ENCODE data around the gene ARHGEF3.
A peak's percentile ranks its signal among the peaks of the same experiment; 100 is the strongest.
"Not testable (repeated sequence)": the region's sequence is repeated elsewhere in the genome, so short reads cannot be mapped to it uniquely, and the experiment has no call there.

The ARHGEF3 gene

DNA sequence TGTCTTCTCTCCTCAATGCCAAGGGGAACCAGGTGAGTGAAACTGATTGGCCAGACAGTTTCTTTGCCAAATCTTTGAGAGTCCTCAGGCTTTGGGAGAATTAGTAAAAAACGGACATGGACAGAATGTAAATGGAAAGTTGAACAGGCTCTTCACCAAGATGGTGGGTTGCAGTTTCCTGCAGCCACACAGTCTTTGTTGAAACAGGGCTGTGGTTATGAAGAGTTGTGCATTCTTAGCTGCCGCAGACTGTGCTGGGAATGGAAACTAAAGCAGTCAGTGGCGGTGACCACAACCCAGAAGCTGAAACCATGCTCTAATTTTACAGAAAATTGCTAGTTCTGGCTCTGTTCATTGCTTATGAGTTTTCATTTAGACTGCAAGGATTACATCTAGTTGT, 76.6 kb downstream of the ARHGEF3 start:
- Histone ChIP-seq H3K4me2 (ENCODE audit: low read depth, low read length) (peak overlapping the region; percentile 81), H3K36me3 (replicated peaks; ENCODE audit: insufficient read depth, low read length) (no peaks in the 10 kb centered on the region), H3K9ac (ENCODE audit: low read length) (no peak overlapping the region), H3K27ac (ENCODE audit: low read length) (peak overlapping the region; percentile 62), H2AFZ (ENCODE audit: low read length) (peak overlapping the region; percentile 56), H3K9me2 (replicated peaks; ENCODE audit: insufficient read depth, low read length) (no peaks in the 10 kb centered on the region), H4K20me1 (ENCODE audit: insufficient read depth, low read length) (no peaks in the 10 kb centered on the region), H3K4me1 (ENCODE audit: low read length) (peaks cover 17% of the 10 kb centered on the region), H3K79me2 (ENCODE audit: low read length) (no peaks in the 10 kb centered on the region), H3K27me3 (replicated peaks; ENCODE audit: insufficient read depth, low read length) (no peaks in the 10 kb centered on the region), H3F3A (ENCODE audit: insufficient read depth, low read length) (peaks cover 12% of the 10 kb centered on the region), H3K9me3 (replicated peaks; ENCODE audit: insufficient read depth, low read length) (no peaks in the 10 kb centered on the region), H3K4me3 (ENCODE audit: low read length) (peak overlapping the region; percentile 33; the same call in 1 of the 2 replicates)
- peak; percentile 92 for DNase-seq
- TF ChIP-seq EZH2 (optimal IDR thresholded peaks at IDR 0.05; ENCODE audit: low read depth, low read length) (no peak), EZH2phosphoT487 (IDR thresholded peaks at IDR 0.05; ENCODE audit: low read length) (no peak)
- TF ChIP-seq, protein P1, sequence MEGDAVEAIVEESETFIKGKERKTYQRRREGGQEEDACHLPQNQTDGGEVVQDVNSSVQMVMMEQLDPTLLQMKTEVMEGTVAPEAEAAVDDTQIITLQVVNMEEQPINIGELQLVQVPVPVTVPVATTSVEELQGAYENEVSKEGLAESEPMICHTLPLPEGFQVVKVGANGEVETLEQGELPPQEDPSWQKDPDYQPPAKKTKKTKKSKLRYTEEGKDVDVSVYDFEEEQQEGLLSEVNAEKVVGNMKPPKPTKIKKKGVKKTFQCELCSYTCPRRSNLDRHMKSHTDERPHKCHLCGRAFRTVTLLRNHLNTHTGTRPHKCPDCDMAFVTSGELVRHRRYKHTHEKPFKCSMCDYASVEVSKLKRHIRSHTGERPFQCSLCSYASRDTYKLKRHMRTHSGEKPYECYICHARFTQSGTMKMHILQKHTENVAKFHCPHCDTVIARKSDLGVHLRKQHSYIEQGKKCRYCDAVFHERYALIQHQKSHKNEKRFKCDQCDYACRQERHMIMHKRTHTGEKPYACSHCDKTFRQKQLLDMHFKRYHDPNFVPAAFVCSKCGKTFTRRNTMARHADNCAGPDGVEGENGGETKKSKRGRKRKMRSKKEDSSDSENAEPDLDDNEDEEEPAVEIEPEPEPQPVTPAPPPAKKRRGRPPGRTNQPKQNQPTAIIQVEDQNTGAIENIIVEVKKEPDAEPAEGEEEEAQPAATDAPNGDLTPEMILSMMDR (IDR thresholded peaks at IDR 0.05; ENCODE audit: low read length): no peak

DNA sequence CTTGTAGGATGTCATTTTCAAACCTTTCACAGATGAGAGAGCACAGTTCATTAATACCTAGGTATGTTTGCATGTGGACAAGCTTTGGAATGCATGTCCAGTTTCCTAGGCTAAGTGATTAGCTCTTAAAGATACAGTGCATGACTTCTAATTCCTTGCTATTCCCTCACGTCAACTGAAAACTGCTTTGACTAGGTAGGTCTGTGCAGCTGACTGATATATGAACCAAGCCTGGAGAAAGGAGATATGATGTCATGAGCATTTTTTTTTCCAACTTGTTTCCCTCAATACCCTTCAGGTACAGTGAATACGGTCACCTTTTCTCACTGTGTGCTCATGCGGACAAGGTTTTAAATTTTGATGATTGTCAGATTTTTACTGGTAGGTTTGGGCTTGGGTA, 77.1 kb downstream of the ARHGEF3 start:
- Histone ChIP-seq H3K9ac (ENCODE audit: low read length) (no peak overlapping the region), H3K4me1 (ENCODE audit: low read length) (peaks cover 17% of the 10 kb centered on the region), H3K79me2 (ENCODE audit: low read length) (no peaks in the 10 kb centered on the region), H3F3A (ENCODE audit: insufficient read depth, low read length) (peaks cover 12% of the 10 kb centered on the region), H3K9me2 (replicated peaks; ENCODE audit: insufficient read depth, low read length) (no peaks in the 10 kb centered on the region), H4K20me1 (ENCODE audit: insufficient read depth, low read length) (no peaks in the 10 kb centered on the region), H3K36me3 (replicated peaks; ENCODE audit: insufficient read depth, low read length) (no peaks in the 10 kb centered on the region), H3K27ac (ENCODE audit: low read length) (peak overlapping the region; percentile 62), H3K4me2 (ENCODE audit: low read depth, low read length) (peak overlapping the region; percentile 81), H2AFZ (ENCODE audit: low read length) (peak overlapping the region; percentile 56; the same call in 1 of the 2 replicates), H3K4me3 (ENCODE audit: low read length) (peak overlapping the region; percentile 33; the same call in 1 of the 2 replicates), H3K9me3 (replicated peaks; ENCODE audit: insufficient read depth, low read length) (no peaks in the 10 kb centered on the region), H3K27me3 (replicated peaks; ENCODE audit: insufficient read depth, low read length) (no peaks in the 10 kb centered on the region)
- peak; percentile 9 for DNase-seq
- TF ChIP-seq, protein P1 (IDR thresholded peaks at IDR 0.05; ENCODE audit: low read length): no peak
- TF ChIP-seq EZH2 (optimal IDR thresholded peaks at IDR 0.05; ENCODE audit: low read depth, low read length): no peak
- TF ChIP-seq EZH2phosphoT487 (IDR thresholded peaks at IDR 0.05; ENCODE audit: low read length): no peak

DNA sequence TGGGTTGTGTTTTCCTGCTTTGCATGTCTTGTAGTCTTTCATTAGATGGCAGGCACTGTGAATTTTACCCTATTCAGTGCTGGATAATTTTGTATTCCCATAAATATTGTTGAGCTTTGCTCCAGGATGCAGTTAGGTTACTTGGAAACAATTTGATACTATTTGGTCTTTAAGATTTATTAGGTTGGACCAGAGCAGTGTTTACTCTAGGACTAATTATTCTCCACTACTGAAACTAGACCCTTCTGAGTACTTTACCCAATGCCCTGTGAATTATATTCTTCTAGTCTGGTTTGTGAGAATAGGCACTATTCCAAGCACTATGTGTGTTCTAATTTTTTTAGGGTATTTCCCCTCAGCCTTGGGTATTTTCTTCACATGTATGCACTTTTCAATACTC, 80.9 kb downstream of the ARHGEF3 start:
- TF ChIP-seq EZH2phosphoT487 (IDR thresholded peaks at IDR 0.05; ENCODE audit: low read length): no peak
- TF ChIP-seq, protein P1 (IDR thresholded peaks at IDR 0.05; ENCODE audit: low read length): no peak
- no peak for TF ChIP-seq EZH2 (optimal IDR thresholded peaks at IDR 0.05; ENCODE audit: low read depth, low read length)
- Histone ChIP-seq H3K9me2 (replicated peaks; ENCODE audit: insufficient read depth, low read length) (no peaks in the 10 kb centered on the region), H3K36me3 (replicated peaks; ENCODE audit: insufficient read depth, low read length) (no peaks in the 10 kb centered on the region), H3K27ac (ENCODE audit: low read length) (no peak overlapping the region), H3F3A (ENCODE audit: insufficient read depth, low read length) (peaks cover 12% of the 10 kb centered on the region), H3K4me2 (ENCODE audit: low read depth, low read length) (no peak overlapping the region), H4K20me1 (ENCODE audit: insufficient read depth, low read length) (no peaks in the 10 kb centered on the region), H2AFZ (ENCODE audit: low read length) (no peak overlapping the region), H3K4me3 (ENCODE audit: low read length) (no peak overlapping the region), H3K79me2 (ENCODE audit: low read length) (no peaks in the 10 kb centered on the region), H3K9me3 (replicated peaks; ENCODE audit: insufficient read depth, low read length) (no peaks in the 10 kb centered on the region), H3K27me3 (replicated peaks; ENCODE audit: insufficient read depth, low read length) (no peaks in the 10 kb centered on the region), H3K9ac (ENCODE audit: low read length) (no peak overlapping the region), H3K4me1 (ENCODE audit: low read length) (peaks cover 13% of the 10 kb centered on the region)
- no peak for DNase-seq

DNA sequence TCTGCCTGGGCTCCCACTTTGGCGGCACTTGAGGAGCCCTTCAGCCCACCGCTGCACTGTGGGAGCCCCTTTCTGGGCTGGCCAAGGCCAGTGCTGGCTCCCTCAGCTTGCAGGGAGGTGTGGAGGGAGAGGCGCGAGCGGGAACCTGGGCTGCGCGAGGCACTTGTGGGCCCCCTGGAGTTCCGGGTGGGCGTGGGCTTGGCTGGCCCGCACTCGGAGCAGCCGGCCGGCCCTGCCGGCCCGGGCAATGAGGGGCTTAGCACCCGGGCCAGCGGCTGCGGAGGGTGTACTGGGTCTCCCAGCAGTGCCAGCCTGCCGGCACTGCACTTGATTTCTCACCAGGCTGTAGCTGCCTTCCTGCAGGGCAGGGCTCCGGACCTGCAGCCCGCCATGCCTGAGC, 82.9 kb downstream of the ARHGEF3 start:
- not testable (repeated sequence) for H4K20me1 ChIP-seq (ENCODE audit: insufficient read depth, low read length); H2AFZ ChIP-seq (ENCODE audit: low read length); H3K9me3 ChIP-seq (replicated peaks; ENCODE audit: insufficient read depth, low read length); H3K27ac ChIP-seq (ENCODE audit: low read length); H3K4me1 ChIP-seq (ENCODE audit: low read length); H3K9me2 ChIP-seq (replicated peaks; ENCODE audit: insufficient read depth, low read length); H3K27me3 ChIP-seq (replicated peaks; ENCODE audit: insufficient read depth, low read length); DNase-seq; H3K4me2 ChIP-seq (ENCODE audit: low read depth, low read length); H3K4me3 ChIP-seq (ENCODE audit: low read length); H3K36me3 ChIP-seq (replicated peaks; ENCODE audit: insufficient read depth, low read length); H3K9ac ChIP-seq (ENCODE audit: low read length); H3K79me2 ChIP-seq (ENCODE audit: low read length); H3F3A ChIP-seq (ENCODE audit: insufficient read depth, low read length)

All from MM.1S (cell line).